AG04450 (cell line): ENCODE data around the gene GALNT7. TPM values are rescaled to one million over a fixed set of nuclear protein-coding genes. Genes with fewer than 3 reads are reported as not detected.

ENCODE experiments used
- CTCF ChIA-PET: fragments of 300-600, 350-600 bp; formaldehyde crosslinking; extraction: SDS; loops from one replicate; lab custom pipeline; 2022; ENCODE audit warnings: antibody characterized with exemption, inconsistent platforms; lab: Charles Lee
- POLR2A ChIA-PET: fragments of 350-600 bp; formaldehyde crosslinking; extraction: SDS; loops from one replicate; lab custom pipeline; 2021; ENCODE audit warnings: antibody characterized with exemption, inconsistent platforms; lab: Yijun Ruan, JAX
- DNase-seq: peaks from one replicate; pipeline ENCODE4 v3.0.0-alpha.2; 2011; ENCODE audit warnings: low read depth, low spot score
- H3K27ac ChIP-seq: one replicate; pipeline ENCODE4 v1.5.1; 2012; ENCODE audit warnings: low read depth, low read length, control low read depth
- H3K27me3 ChIP-seq: one replicate; pipeline ENCODE4 v1.6.0; 2012; ENCODE audit warnings: low read length; ENCODE audit not compliant: control insufficient read depth, insufficient read depth
- H3K4me3 ChIP-seq: 2 replicates; pipeline ENCODE4 v1.5.1; 2011; ENCODE audit warnings: mild to moderate bottlenecking, low read depth, low read length, control low read depth
- H3K9me3 ChIP-seq: 2 replicates; pipeline ENCODE4 v1.5.1; 2012; ENCODE audit warnings: low read length; ENCODE audit not compliant: control insufficient read depth, insufficient read depth
- CTCF ChIP-seq: IDR thresholded peaks from 2 replicates; pipeline ENCODE4 v1.5.1; 2011; ENCODE audit warnings: low read depth, low read length, control low read depth, inconsistent platforms
- polyA plus RNA-seq: library from polyadenylated mRNA; depleted of rRNA; stranded (reverse); fragments of >200 nt; gene quantifications from 2 replicates; pipeline ENCODE4 v1.2.3, GENCODE V29; 2011

GALNT7 gene
- polyA plus RNA-seq, 1 experiment, result 47.6 TPM

- no peak for TF ChIP-seq CTCF
- Histone ChIP-seq H3K27me3 (no peaks in the 10 kb centered on the region), H3K4me3 (no peak overlapping the region), H3K9me3 (peaks cover 8% of the 10 kb centered on the region; the same call in 1 of the 2 replicates), H3K27ac (no peak overlapping the region)
- POLR2A ChIA-PET, result interaction anchor here (1.2 to 1.3 kb wide), 2 partner anchors 9 to 22 kb away, joined by 3 to 12 read pairs; no protein-coding TSS in a partner anchor
- peak; percentile 32 for DNase-seq
- CTCF ChIA-PET, result interaction anchor here (2.8 to 5.9 kb wide), 3 partner anchors 16 to 260 kb away, joined by 13 to 56 read pairs (median 23); no protein-coding TSS in a partner anchor
These were observed 105.3 kb downstream of the GALNT7 start for GRCh38 chr4:173273941-173274340.

- H3K27me3 ChIP-seq, result no peaks in the 10 kb centered on the region
- no peak for TF ChIP-seq CTCF
- ChIA-PET CTCF (interaction anchor here (0.8 to 5.9 kb wide), 5 partner anchors 17 to 263 kb away, joined by 3 to 56 read pairs (median 13); no protein-coding TSS in a partner anchor), POLR2A (interaction anchor here (1.2 to 1.3 kb wide), 2 partner anchors 10 to 22 kb away, joined by 3 to 12 read pairs; no protein-coding TSS in a partner anchor)
- no peak overlapping the region for H3K4me3 ChIP-seq
- H3K9me3 ChIP-seq, result peaks cover 8% of the 10 kb centered on the region; the same call in 1 of the 2 replicates
- no peak overlapping the region for H3K27ac ChIP-seq
- DNase-seq, result no peak
These were observed 106.1 kb downstream of the GALNT7 start for GRCh38 chr4:173274744-173275143.

- POLR2A ChIA-PET, result no interaction called here
- no peak for TF ChIP-seq CTCF
- Histone ChIP-seq H3K27ac (no peak overlapping the region), H3K9me3 (peaks cover 8% of the 10 kb centered on the region; the same call in 1 of the 2 replicates), H3K27me3 (no peaks in the 10 kb centered on the region), H3K4me3 (no peak overlapping the region)
- CTCF ChIA-PET, result interaction anchor here (0.8 to 5.9 kb wide), 6 partner anchors 13 to 263 kb away, joined by 3 to 56 read pairs (median 8); no protein-coding TSS in a partner anchor
- DNase-seq, result no peak
These were observed 106.5 kb downstream of the GALNT7 start for GRCh38 chr4:173275150-173275549.

GRCh38 chr4:173277340-173277739, 108.7 kb downstream of the GALNT7 start:
- Histone ChIP-seq H3K27me3 (no peaks in the 10 kb centered on the region), H3K4me3 (no peak overlapping the region), H3K9me3 (peaks cover 8% of the 10 kb centered on the region; the same call in 1 of the 2 replicates), H3K27ac (no peak overlapping the region)
- ChIA-PET POLR2A (no interaction called here), CTCF (interaction anchor here (0.9 to 5.9 kb wide), 6 partner anchors 11 to 253 kb away, joined by 3 to 56 read pairs (median 4); no protein-coding TSS in a partner anchor)
- TF ChIP-seq CTCF, result no peak
- DNase-seq, result no peak

- ChIA-PET POLR2A (no interaction called here), CTCF (interaction anchor here (1.1 to 1.7 kb wide), 4 partner anchors 21 to 267 kb away, joined by 3 to 13 read pairs (median 4); no protein-coding TSS in a partner anchor)
- Histone ChIP-seq H3K9me3 (peaks cover 5% of the 10 kb centered on the region), H3K27ac (no peak overlapping the region), H3K4me3 (no peak overlapping the region), H3K27me3 (no peaks in the 10 kb centered on the region)
- no peak for DNase-seq
- no peak for TF ChIP-seq CTCF
These were observed 112.4 kb downstream of the GALNT7 start for GRCh38 chr4:173280998-173281397.
